HG03342 (cell line): ENCODE measurements around the gene HIGD1A.

Experiments
- ATAC-seq: cut with Tn5 transposase; IDR thresholded peaks from one replicate; pipeline ENCODE4 v1.9.1; 2021; ENCODE audit warnings: mild to moderate bottlenecking, moderate library complexity; ENCODE audit not compliant: unreplicated experiment

HIGD1A gene

DNA sequence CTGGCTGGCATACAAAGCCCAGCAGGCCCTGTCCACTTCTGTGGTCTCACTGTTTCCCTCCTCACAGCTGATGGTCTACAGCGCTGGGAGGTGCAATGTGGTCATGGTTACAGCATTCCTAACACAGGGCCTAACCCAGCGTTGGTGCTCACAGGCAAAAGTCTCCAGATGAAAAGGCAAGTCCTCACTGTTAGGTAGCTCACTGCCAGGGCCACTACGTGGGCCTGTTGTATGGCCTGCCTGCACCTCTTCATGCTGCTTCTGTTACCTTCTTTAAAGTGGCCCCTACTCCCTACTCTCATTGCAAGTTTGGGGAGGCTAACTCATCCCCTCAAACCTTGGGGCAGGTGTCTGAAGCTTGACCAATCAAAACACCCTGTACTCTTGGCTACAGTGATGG lies 62.5 kb downstream of the HIGD1A start:
- no peak for ATAC-seq

DNA sequence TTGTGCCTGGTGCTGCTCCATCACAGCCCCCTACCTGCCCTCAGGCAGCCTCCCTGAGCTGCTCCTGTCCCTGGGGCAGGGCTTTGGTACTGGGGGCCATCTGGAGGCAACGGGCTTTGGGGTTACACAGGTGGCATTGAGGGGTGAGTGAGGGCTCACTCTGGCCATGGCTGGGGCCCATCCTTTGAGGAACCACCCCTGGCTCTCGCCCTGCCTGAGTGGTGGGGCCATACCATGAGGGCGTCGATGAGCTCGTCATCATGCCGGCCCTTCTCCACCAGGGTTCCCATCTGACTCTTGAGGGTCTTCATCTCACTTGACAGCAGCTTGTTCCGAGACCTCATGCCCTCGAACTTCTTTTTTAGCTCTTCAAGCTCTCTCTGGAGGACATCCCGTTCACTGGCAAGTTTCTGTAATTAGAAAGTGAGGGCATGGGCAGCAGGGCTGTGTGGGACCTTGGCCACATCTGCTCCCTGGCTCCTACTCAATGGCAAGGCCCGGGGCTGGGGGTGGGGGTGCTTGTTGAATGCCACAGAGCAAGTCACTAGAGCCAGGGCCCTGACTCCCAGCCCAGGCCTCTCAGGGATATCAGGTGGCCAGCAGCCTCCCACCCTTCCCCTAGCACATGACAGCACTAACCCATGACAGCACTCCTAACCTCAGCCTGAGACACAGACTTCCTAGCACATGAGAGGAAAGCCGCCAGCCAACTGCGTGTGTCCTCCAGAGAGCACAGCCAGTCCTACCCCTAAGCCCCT lies 64.7 kb downstream of the HIGD1A start:
- ATAC-seq = no peak

DNA sequence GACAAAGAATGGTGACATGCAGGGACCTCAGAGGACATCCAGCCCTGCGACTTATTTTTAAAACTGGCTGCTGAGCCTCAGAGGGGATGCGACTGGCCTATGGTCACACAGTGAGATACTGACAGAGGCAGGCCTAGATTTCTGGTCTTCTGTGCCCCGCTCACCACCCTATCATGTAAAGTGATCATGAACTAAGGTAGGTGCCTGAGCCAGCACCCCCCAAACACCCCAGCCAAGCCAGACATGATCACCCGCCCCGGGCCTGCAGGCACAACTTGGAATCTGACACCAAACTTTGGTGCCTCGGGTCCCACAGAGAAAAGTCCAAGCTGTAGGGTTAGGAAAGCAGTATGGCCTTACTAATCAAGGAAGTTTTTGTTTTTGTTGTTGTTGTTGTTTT lies 67.8 kb downstream of the HIGD1A start:
- no peak for ATAC-seq

DNA sequence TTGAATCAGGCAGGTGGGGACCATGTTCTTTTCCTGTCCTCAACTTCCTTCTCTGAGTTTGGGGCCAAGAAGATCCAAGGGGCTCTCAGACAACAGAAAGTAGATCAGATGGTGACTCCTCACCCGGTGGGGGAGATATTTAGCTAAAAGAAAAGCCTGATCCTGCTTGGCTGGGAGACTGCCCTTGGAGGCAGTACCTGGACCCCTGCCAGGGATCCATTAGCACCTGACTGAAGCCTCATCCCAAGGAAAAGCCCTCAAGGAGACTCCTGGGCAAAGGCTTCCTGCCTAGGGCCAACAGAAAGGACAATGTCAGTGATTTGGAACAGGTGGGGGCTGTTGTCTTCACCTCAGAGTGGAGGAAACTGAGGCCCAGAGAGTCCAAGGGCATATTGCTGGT lies 68.2 kb downstream of the HIGD1A start:
- ATAC-seq = no peak

DNA sequence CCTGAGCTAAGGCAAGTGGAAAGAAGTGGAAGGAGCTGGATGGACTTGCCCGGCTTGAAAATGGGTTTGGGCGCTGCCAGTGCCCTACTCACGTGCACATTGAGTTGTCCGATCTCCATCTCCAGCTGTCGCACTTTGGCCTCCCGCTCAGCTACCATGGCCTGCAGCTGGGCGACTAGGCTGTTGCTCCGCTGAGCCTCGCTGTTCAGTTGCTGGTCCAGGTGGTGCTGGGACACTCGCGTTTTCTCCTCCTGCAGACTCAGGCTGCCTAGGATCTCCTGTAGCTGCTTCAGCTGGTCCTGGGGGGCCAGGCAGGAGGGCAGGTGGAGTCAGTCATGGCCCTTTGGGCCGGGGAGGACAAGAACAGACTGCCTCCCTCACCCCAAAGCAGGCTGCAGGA lies 68.7 kb downstream of the HIGD1A start:
- no peak for ATAC-seq

DNA sequence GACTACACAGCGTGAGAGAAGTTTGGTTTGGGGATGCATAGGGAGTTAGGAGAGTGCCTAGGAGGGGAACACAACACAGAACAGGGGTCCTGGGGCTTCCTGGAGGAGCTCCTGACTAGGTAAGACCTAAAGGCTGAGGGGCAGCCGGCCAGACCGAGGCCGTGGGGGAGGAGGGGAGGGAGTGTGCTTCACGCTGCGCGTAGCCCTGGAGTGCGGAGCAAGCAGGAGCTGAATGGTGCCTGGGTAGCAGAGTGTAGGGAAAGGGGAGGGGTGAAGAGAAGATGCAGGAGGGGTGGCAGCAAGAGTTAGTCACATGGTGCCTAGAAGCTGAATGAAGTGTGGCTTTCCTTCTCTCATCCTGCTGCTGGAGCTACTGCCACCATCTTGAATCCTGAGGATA lies 69.3 kb downstream of the HIGD1A start:
- ATAC-seq = no peak

DNA sequence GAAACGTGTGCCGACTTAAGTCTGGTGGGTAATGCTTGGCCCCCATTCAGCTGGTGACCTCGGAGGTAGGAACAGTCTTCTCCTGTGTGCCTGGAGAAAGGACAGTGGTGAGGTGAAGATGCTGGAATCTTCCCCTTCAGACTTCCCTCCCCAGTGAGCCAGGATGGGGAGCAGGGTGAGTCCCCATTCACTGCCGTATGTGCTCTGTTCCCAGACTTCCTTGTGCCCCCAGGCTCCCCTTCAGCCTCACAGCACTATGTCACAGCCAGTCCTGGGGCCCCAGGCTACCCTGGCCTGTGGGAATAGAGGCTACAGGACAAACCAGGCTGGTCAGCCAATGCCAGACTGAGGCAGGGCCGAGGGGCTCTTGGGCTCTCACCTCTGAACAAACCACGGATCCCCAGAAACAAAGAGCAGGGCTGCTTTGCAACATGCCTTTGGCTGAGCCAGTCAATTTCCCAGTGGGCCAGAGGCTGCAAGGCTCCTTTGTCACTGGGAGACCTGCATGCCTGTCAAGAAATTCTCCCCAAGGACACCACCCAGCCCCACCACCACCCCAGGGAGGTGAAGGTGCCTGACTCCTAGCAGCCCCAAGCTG lies 69.9 kb downstream of the HIGD1A start:
- ATAC-seq = no peak

DNA sequence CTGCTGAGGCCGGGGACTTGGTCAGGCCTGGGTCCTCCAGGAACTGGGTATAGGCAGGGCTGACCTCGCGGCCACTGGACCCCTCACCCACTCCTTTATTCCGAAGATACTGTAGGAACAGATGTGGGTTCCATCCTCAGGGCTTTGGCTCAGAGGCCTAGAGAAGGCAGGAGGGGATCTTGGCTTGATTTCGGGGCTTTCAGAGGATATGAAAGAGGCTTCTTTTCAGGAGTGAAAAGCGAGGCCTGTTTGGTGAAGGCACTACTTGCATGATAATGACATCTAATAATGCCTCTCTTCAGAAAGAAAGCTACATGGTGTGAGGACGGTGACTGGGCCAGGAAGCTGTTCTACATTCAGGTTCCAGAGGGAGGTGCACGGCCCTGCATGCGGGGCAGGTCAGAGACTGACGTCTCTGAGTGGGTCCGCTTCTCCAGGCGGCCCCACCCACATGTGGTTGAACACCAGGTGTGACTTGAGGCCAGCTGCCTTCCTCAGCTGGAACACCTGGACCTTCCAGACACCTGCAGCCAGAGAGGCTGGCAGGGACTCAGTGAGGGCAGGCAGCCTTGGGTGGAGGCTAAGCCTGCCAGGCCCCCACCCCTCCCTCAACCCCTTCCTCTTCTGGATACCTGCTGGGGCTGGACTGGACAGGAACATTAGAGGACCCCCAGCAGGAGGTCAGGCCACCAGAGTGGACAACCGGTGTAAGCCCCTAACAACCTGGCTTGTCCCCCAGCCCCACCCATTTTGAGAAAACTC lies 70.6 kb downstream of the HIGD1A start:
- ATAC-seq = no peak
